ENCODE results near the gene FAM13A.

The FAM13A gene

GRCh38 chr4:88761861-88762523 is 295.0 kb downstream of the FAM13A start:
- DNase-seq = no peak

- DNase-seq = no peak
Observed at GRCh38 chr4:88761342-88761741, 295.6 kb downstream of the FAM13A start.

- DNase-seq = no peak
Observed at GRCh38 chr4:88759895-88760290, 297.1 kb downstream of the FAM13A start.

GRCh38 chr4:88759039-88759894 is 297.7 kb downstream of the FAM13A start:
- DNase-seq = no peak

- no peak for DNase-seq
Observed at GRCh38 chr4:88758264-88758663, 298.7 kb downstream of the FAM13A start.

GRCh38 chr4:88757776-88758175 is 299.2 kb downstream of the FAM13A start:
- no peak for DNase-seq

GRCh38 chr4:88757067-88757466 is 299.9 kb downstream of the FAM13A start:
- no peak for DNase-seq

- no peak for DNase-seq
Observed at GRCh38 chr4:88756149-88756548, 300.8 kb downstream of the FAM13A start.

- no peak for DNase-seq
Observed at GRCh38 chr4:88755454-88755853, 301.5 kb downstream of the FAM13A start.

GRCh38 chr4:88754796-88755195 is 302.2 kb downstream of the FAM13A start:
- DNase-seq = no peak

GRCh38 chr4:88753658-88754571 is 303.1 kb downstream of the FAM13A start:
- DNase-seq = no peak

GRCh38 chr4:88752754-88753153 is 304.2 kb downstream of the FAM13A start:
- DNase-seq = no peak

- no peak for DNase-seq
Observed at GRCh38 chr4:88752076-88752463, 304.9 kb downstream of the FAM13A start.

- no peak for DNase-seq
Observed at GRCh38 chr4:88751258-88752075, 305.5 kb downstream of the FAM13A start.

GRCh38 chr4:88750369-88750768 is 306.6 kb downstream of the FAM13A start:
- DNase-seq = no peak

GRCh38 chr4:88747351-88747750 is 309.6 kb downstream of the FAM13A start:
- no peak for DNase-seq

GRCh38 chr4:88746206-88746605 is 310.8 kb downstream of the FAM13A start:
- no peak for DNase-seq

GRCh38 chr4:88745581-88746163 is 311.3 kb downstream of the FAM13A start:
- DNase-seq = no peak

GRCh38 chr4:88745175-88745574 is 311.8 kb downstream of the FAM13A start:
- DNase-seq = no peak

- no peak for DNase-seq
Observed at GRCh38 chr4:88744609-88745008, 312.4 kb downstream of the FAM13A start.

- no peak for DNase-seq
Observed at GRCh38 chr4:88743696-88744095, 313.3 kb downstream of the FAM13A start.

- DNase-seq = no peak
Observed at GRCh38 chr4:88742561-88742960, 314.4 kb downstream of the FAM13A start.

All from activated naive CD4-positive, alpha-beta T cell treated with anti-CD3 and anti-CD28 coated beads, Interleukin-2, amount 50 U/mL, for 16 hours (primary cell).